ENCODE data around the gene RUNX2.

DNA sequence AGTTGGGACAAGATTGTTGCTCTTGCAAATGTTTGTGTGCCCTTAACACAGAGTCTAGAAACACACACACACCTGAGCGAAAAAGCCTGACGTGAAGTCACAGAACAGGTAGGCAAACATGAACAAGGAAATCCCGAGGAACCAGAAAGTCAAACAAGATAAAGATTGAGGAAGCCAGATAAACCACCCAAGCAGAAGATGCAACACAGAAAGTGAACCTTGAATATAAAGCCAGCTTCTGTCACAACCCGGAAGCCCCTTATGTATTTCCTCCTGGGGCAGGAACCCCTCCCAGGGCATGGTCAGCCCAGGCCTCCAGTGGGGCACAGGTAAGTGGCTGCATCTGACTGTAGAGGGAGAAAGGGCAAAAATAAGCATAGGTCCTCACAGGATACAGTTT lies 207.8 kb downstream of the RUNX2 start:
- TF ChIP-seq, protein P1, sequence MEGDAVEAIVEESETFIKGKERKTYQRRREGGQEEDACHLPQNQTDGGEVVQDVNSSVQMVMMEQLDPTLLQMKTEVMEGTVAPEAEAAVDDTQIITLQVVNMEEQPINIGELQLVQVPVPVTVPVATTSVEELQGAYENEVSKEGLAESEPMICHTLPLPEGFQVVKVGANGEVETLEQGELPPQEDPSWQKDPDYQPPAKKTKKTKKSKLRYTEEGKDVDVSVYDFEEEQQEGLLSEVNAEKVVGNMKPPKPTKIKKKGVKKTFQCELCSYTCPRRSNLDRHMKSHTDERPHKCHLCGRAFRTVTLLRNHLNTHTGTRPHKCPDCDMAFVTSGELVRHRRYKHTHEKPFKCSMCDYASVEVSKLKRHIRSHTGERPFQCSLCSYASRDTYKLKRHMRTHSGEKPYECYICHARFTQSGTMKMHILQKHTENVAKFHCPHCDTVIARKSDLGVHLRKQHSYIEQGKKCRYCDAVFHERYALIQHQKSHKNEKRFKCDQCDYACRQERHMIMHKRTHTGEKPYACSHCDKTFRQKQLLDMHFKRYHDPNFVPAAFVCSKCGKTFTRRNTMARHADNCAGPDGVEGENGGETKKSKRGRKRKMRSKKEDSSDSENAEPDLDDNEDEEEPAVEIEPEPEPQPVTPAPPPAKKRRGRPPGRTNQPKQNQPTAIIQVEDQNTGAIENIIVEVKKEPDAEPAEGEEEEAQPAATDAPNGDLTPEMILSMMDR (IDR thresholded peaks at IDR 0.05): no peak
- TF ChIP-seq POLR2A (IDR thresholded peaks at IDR 0.05): no peak
- no peak for TF ChIP-seq EP300 (IDR thresholded peaks at IDR 0.05; ENCODE audit: low read depth)
- no peak for TF ChIP-seq POLR2AphosphoS5 (IDR thresholded peaks at IDR 0.05)
